HCT116 (cell line): ENCODE data around the gene GPN1. TPM values are rescaled to one million over a fixed set of nuclear protein-coding genes. Genes with fewer than 3 reads are reported as not detected.

ENCODE experiments used
- ATAC-seq: fragments of 200-7000 bp; cut with Tn5 transposase; 2 replicates; pipeline ENCODE4 v1.9.1; 2020; ENCODE audit warnings: mild to moderate bottlenecking, moderate library complexity
- BruUV-seq: library from RNA; stranded (reverse); fragments of 400-500 nt; replicated peaks from 2 replicates; lab custom pipeline; 2021; lab: Mats Ljungman, UMichigan
- CTCF ChIA-PET: fragments of 300-600 bp; sonication (Branson Sonifier 250); formaldehyde crosslinking; loops from one replicate; lab custom pipeline; 2021; ENCODE audit warnings: antibody characterized with exemption; lab: Charles Lee
- POLR2A ChIA-PET: fragments of 300-600, 350-600 bp; sonication (Branson Sonifier 250); formaldehyde crosslinking; loops from one replicate; lab custom pipeline; 2021; ENCODE audit warnings: antibody characterized with exemption; lab: Charles Lee
- RAD21 ChIA-PET, 2 experiments: fragments of 300-600 bp; sonication (Branson Sonifier 250); formaldehyde crosslinking; loops; one replicate each; lab custom pipeline; 2023; ENCODE audit warnings: low total read pairs in 2 of 2; ENCODE audit not compliant: uncharacterized antibody in 2 of 2, unreplicated experiment in 2 of 2, low non-redundant PET in 1 of 2; lab: Charles Lee
- DNase-seq: peaks from one replicate; pipeline ENCODE4 v3.0.0-alpha.2; 2010; ENCODE audit warnings: low read depth, low spot score
- H2AFZ ChIP-seq: fragments of 200-600 bp; shearing (Covaris generic), sonication (generic); 2 replicates; pipeline ENCODE4 v1.6.1; 2017; ENCODE audit warnings: low read depth, mixed run types, mixed read lengths, antibody characterized with exemption, low read length; ENCODE audit not compliant: poor library complexity, severe bottlenecking
- H3K27ac ChIP-seq: 2 replicates; pipeline ENCODE4 v1.5.1; 2012; ENCODE audit warnings: low read depth, low read length
- H3K27me3 ChIP-seq: fragments of 200-600 bp; sonication (generic); 2 replicates; pipeline ENCODE4 v1.6.1; 2016; ENCODE audit warnings: mixed run types, low read length, mixed read lengths; ENCODE audit not compliant: insufficient read depth
- H3K36me3 ChIP-seq, 2 experiments: fragments of 200-500 bp in 1 of 2; fragments of 200-600 bp in 1 of 2; sonication (Bioruptor generic) in 1 of 2; sonication (generic) in 1 of 2; 2 replicates each; pipeline versions ENCODE4 v1.5.1 to v1.6.1; 2014 to 2016; ENCODE audit warnings: low read length in 2 of 2, inconsistent platforms in 1 of 2, mixed read lengths in 1 of 2, mixed run types in 1 of 2; ENCODE audit not compliant: insufficient read depth in 2 of 2, control insufficient read depth in 1 of 2
- H3K4me1 ChIP-seq, 2 experiments: fragments of 200-600 bp in 1 of 2; sonication (generic) in 1 of 2; 2 replicates each; pipeline versions ENCODE4 v1.5.1 to v1.6.1; 2012 to 2017; ENCODE audit warnings: low read length in 2 of 2, inconsistent platforms in 1 of 2, mild to moderate bottlenecking in 1 of 2, mixed read lengths in 1 of 2, mixed run types in 1 of 2, moderate library complexity in 1 of 2; ENCODE audit not compliant: insufficient read depth in 2 of 2, control insufficient read depth in 1 of 2
- H3K4me2 ChIP-seq: fragments of 200-600 bp; sonication (generic); 2 replicates; pipeline ENCODE4 v1.6.1; 2017; ENCODE audit warnings: mixed run types, low read length, mixed read lengths
- H3K4me3 ChIP-seq, 2 experiments: fragments of 200-600 bp in 1 of 2; sonication (generic) in 1 of 2; replicated peaks in 1 of 2; 2 replicates each; pipeline ENCODE4 v1.5.1; 2011 to 2016; ENCODE audit warnings: low read length in 2 of 2, control low read depth in 1 of 2, low read depth in 1 of 2, mild to moderate bottlenecking in 1 of 2, mixed read lengths in 1 of 2, mixed run types in 1 of 2
- H3K79me2 ChIP-seq: fragments of 200-600 bp; sonication (generic); 2 replicates; pipeline ENCODE4 v1.6.1; 2017; ENCODE audit warnings: mild to moderate bottlenecking, mixed run types, low read length, moderate library complexity, mixed read lengths; ENCODE audit not compliant: insufficient read depth
- H3K9ac ChIP-seq: fragments of 200-600 bp; sonication (generic); 2 replicates; pipeline ENCODE4 v1.6.1; 2016; ENCODE audit warnings: low read length, mixed read lengths
- H3K9me2 ChIP-seq: fragments of 200-600 bp; sonication (generic), shearing (Covaris generic); 2 replicates; pipeline ENCODE4 v1.6.1; 2017; ENCODE audit warnings: mixed run types, mild to moderate bottlenecking, moderate library complexity; ENCODE audit not compliant: insufficient read depth
- H3K9me3 ChIP-seq, 2 experiments: fragments of 200-500 bp in 1 of 2; fragments of 200-600 bp in 1 of 2; sonication (Bioruptor generic) in 1 of 2; sonication (generic) in 1 of 2; 2 replicates each; pipeline ENCODE4 v1.6.1; 2014 to 2017; ENCODE audit warnings: low read length in 2 of 2, mixed read lengths in 2 of 2, inconsistent platforms in 1 of 2, low read depth in 1 of 2, mild to moderate bottlenecking in 1 of 2, mixed run types in 1 of 2, moderate library complexity in 1 of 2; ENCODE audit not compliant: control insufficient read depth in 1 of 2, insufficient read depth in 1 of 2
- H4K20me1 ChIP-seq: fragments of 200-600 bp; sonication (generic), shearing (Covaris generic); 2 replicates; pipeline ENCODE4 v1.6.1; 2017; ENCODE audit warnings: mixed run types, mild to moderate bottlenecking, moderate library complexity; ENCODE audit not compliant: insufficient read depth
- CEBPB ChIP-seq: IDR thresholded peaks from 2 replicates; pipeline ENCODE4 v1.6.1; 2012; ENCODE audit warnings: low read depth
- EGR1 ChIP-seq: IDR thresholded peaks from 2 replicates; pipeline ENCODE4 v1.6.1; 2012; ENCODE audit warnings: low read depth
- ELF1 ChIP-seq: IDR thresholded peaks from 2 replicates; pipeline ENCODE4 v1.6.1; 2012; ENCODE audit warnings: low read depth, borderline replicate concordance
- EZH2 ChIP-seq: fragments of 200-600 bp; sonication (generic); IDR thresholded peaks from 2 replicates; pipeline ENCODE4 v1.6.1; 2017; ENCODE audit warnings: antibody characterized with exemption, mixed run types
- EZH2phosphoT487 ChIP-seq: fragments of 200-600 bp; IDR thresholded peaks from 2 replicates; pipeline ENCODE4 v1.6.1; 2018; ENCODE audit warnings: antibody characterized with exemption, borderline replicate concordance
- FOSL1 ChIP-seq: IDR thresholded peaks from 2 replicates; pipeline ENCODE4 v1.6.1; 2012; ENCODE audit warnings: low read depth
- JUND ChIP-seq: IDR thresholded peaks from 2 replicates; pipeline ENCODE4 v1.6.1; 2012
- MAX ChIP-seq: IDR thresholded peaks from 2 replicates; pipeline ENCODE4 v1.6.1; 2012
- POLR2AphosphoS5 ChIP-seq: IDR thresholded peaks from 2 replicates; pipeline ENCODE4 v1.6.1; 2011; ENCODE audit warnings: mild to moderate bottlenecking, low read depth, low read length, moderate library complexity
- REST ChIP-seq: IDR thresholded peaks from 2 replicates; pipeline ENCODE4 v1.6.1; 2012; ENCODE audit warnings: low read depth
- SIN3A ChIP-seq: IDR thresholded peaks from 2 replicates; pipeline ENCODE4 v1.6.1; 2012; ENCODE audit warnings: low read depth
- SRF ChIP-seq: IDR thresholded peaks from 2 replicates; pipeline ENCODE4 v1.6.1; 2012; ENCODE audit warnings: low read depth
- TCF7L2 ChIP-seq: IDR thresholded peaks from 2 replicates; pipeline ENCODE4 v1.7.0; 2011; ENCODE audit warnings: borderline replicate concordance, inconsistent platforms; ENCODE audit not compliant: insufficient read depth, insufficient read length; ENCODE audit errors: extremely low read depth
- ZFX ChIP-seq: fragments of 450-650 bp; IDR thresholded peaks from 2 replicates; pipeline ENCODE4 v1.6.1; 2017
- intact Hi-C: fragments of 100-400 bp; cut with micrococcal nuclease; formaldehyde crosslinking; loops from 2 replicates; pipeline ENCODE4 v1.10.0; 2022
- total RNA-seq: library from RNA; stranded (reverse); gene quantifications from one replicate; pipeline ENCODE4 v1.2.1, GENCODE V29; 2021; ENCODE audit not compliant: unreplicated experiment

GPN1 gene
- total RNA-seq, 1 experiment from 2014 or later: 34.3 TPM

GRCh38 chr2:27647289-27647688, 18.4 kb downstream of the GPN1 start:
- Histone ChIP-seq H3K79me2 (no peaks in the 10 kb centered on the region), H3K4me2 (no peak overlapping the region), H3K27me3 (no peaks in the 10 kb centered on the region), H3K27ac (no peak overlapping the region), H2AFZ (no peak overlapping the region), H3K9me2 (no peaks in the 10 kb centered on the region), H3K4me3 (no peak overlapping the region), H3K9me3 (no peaks in the 10 kb centered on the region), H3K4me1 (no peaks in the 10 kb centered on the region), H3K9ac (no peak overlapping the region), H4K20me1 (no peaks in the 10 kb centered on the region), H3K36me3 (peaks cover 23 to 28% of the 10 kb centered on the region in 2 experiments; a peak in 3 of 4 replicates)
- CTCF ChIA-PET: interaction anchor here (1.5 kb wide), 1 partner anchor 36 kb away, joined by 5 read pairs; no protein-coding TSS in a partner anchor
- BruUV-seq: no TSS peak
- POLR2A ChIA-PET: no interaction called here
- RAD21 ChIA-PET: no interaction called here
- no peak for DNase-seq
- intact Hi-C loops: no loop called here
- no peak for ATAC-seq
- TF ChIP-seq ZFX (no peak), SRF (no peak), JUND (no peak), CEBPB (no peak), EZH2 (no peak), FOSL1 (no peak), SIN3A (no peak), REST (no peak), POLR2AphosphoS5 (no peak), MAX (no peak), TCF7L2 (no peak), EZH2phosphoT487 (no peak), EGR1 (no peak), ELF1 (no peak)
- TF ChIP-seq, all 23 proteins: peak for 0
